Bladder microvascular endothelial cell (primary cell): ENCODE data around the gene CDC26. TPM values are rescaled to one million over a fixed set of nuclear protein-coding genes. Genes with fewer than 3 reads are reported as not detected.

ENCODE experiments used
- total RNA-seq: library from RNA; depleted of rRNA; stranded (reverse); fragments of >200 nt; gene quantifications from 2 replicates; pipeline ENCODE4 v1.2.3, GENCODE V29; 2014

CDC26 gene
- total RNA-seq, result 39.3 and 49.9 TPM in 2 replicates

DNA sequence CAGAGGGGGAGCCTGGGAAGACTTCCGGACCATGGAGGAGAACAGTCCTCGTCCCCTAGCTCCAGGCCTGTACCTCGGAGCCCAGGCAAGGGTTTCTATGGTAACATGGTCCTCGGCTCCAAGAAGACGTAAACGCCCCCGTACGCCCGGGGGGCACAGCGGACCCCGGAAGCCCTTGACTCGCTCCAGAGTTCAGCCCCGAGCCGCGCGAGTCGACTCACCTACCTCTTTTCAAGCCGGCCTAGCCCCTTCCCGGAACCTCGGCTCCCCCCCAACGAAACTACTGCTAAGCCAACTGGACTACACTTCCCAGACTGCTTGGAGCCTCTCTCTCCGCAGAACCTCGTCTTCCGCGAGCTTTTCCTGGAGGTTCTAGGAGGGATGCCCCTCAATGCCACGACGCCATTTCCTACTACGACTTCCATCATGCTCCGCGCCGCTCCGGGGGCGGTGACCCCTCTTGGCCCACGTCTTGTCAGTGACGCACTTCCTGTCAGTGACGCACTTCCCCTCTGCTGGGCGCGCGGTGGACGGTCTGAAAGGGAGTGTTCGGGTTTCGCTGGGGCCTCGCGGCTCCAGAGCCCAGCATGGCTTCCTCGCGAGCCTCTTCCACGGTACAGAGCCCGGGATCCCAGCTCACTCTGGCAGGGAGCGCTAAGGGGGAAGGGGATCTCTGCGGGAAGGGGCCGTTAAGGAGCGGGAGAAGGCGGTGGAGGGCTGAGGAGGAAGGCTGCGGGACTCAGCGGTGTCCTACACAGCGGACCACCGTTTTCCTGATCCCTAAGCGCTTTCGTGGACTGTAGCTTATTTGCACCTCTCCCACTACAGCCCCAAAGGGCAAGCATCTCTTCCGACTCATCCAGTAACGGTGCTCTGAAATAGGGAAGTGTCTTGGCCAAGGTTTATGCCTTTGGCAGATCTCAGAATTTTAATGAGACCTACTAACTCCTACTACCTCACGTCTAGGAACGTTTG lies at the start of gene CDC26, which contains the start of gene PRPF4:
CDC26 (minus strand) TSS at position 416 of the 975 bp plus-strand sequence. CDS start 3,065 bp downstream, outside the sequence.
PRPF4 (plus strand) TSS at position 502 of the 975 bp plus-strand sequence; CDS start at position 588, 86 bp downstream.

GRCh38 chr9:113302792-113303418 lies 27.5 kb upstream of the CDC26 start, which contains the start of gene RNF183:
TSS of gene RNF183 (minus strand) at chr9:113303376. CDS start at chr9:113298184, 5,192 bp downstream.

DNA sequence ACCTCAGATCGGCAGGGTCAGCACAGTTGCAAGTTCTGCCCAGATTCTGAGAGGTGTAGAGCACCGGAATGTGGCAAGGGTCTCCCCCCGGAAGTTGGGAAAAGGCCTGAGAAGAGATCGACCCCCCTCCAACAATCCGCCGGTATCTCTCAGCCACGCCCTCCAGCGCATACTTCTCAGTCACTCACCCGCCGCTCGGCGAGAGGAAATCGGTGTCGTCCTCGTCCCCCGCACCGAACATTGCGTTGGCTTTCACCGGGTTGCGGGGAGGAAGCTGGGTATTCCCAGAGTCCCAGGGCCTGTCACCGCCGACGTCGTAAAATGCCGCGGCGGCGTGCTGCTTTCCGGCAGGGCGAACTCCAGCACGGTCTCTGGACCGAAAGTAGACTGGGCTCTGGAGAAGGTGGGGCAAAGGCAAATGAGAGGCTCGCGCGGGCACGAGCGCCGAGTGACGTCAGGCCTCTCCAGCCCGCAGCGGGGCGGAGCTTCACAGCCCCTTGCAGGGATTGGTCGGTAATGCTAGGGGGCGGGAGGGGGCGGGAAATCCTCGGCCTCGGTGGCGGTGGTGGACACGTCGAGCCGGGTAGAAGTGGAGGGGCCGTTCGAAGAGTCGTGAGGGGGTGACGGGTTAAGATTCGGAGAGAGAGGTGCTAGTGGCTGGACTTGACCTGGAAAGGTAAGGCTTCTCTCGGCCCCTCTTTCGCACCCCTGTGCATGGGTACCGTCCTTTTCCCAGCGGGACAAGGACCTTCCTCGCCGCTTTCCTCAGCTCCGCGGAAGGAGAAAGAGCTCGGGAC lies 54.2 kb downstream of the CDC26 start, which contains the start of the genes FKBP15 and SLC31A1:
FKBP15 (minus strand) TSS at position 275 of the 797 bp plus-strand sequence; CDS start at position 241, 34 bp downstream.
SLC31A1 (plus strand) TSS at position 542 of the 797 bp plus-strand sequence. CDS start 34,605 bp downstream, outside the sequence.

Other genes with a start within 250 kb of the CDC26 start
- gene ZFP37, start 218.8 kb downstream of the CDC26 start, total RNA-seq, result 0.49 and 1.4 TPM in 2 replicates
- gene SLC31A2, start 124.6 kb downstream of the CDC26 start, total RNA-seq, result 5.3 and 14.5 TPM in 2 replicates
- gene FKBP15, start 54.3 kb downstream of the CDC26 start, total RNA-seq, result 9.9 and 21.0 TPM in 2 replicates
- 8.9 and 15.4 TPM in 2 replicates for gene SLC31A1, start 54.0 kb downstream of the CDC26 start, total RNA-seq
- 20.2 and 29.1 TPM in 2 replicates for gene PRPF4, start 86 bp upstream of the CDC26 start, total RNA-seq
- not detected in 2 replicates for gene RNF183, start 27.8 kb upstream of the CDC26 start, total RNA-seq
- 0.49 and 0.63 TPM in 2 replicates for gene WDR31, start 64.7 kb upstream of the CDC26 start, total RNA-seq
- gene BSPRY, start 74.0 kb upstream of the CDC26 start, total RNA-seq, result not detected in 2 replicates
- 6.5 and 9.7 TPM in 2 replicates for gene HDHD3, start 101.4 kb upstream of the CDC26 start, total RNA-seq
- 16.0 and 24.0 TPM in 2 replicates for gene ALAD, start 125.7 kb upstream of the CDC26 start, total RNA-seq
- gene POLE3, start 135.1 kb upstream of the CDC26 start, total RNA-seq, result 37.4 and 55.3 TPM in 2 replicates
- 0.16 and 0.44 TPM in 2 replicates for gene C9orf43, start 135.2 kb upstream of the CDC26 start, total RNA-seq
- 311 and 404 TPM in 2 replicates for gene RGS3, start 188.2 kb upstream of the CDC26 start, total RNA-seq